SKM-1 (cell line): ENCODE results near the gene DQX1.
"Not testable (repeated sequence)": the region's sequence is repeated elsewhere in the genome, so short reads cannot be mapped to it uniquely, and the experiment has no call there.

Experiments
- DNase-seq: peaks from one replicate; lab custom pipeline; 2025; ENCODE audit not compliant: unreplicated experiment; lab: John Stamatoyannopoulos, UW

Gene DQX1

DNA sequence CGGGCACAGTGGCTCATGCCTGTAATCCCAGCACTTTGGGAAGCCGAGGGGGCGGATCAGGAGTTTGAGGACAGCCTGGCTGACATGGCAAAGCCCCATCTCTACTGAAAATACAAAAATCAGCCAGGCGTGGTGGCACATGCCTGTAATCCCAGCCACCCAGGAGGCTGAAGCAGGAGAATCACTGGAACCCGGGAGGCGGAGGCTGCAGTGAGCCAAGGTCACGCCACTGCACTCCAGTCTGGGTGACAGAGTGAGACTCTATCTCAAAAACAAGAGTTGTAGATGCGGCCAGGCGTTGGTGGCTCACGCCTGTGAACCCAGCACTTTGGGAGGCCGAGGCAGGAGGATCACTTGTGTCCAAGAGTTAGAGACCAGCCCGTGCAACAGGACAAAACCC lies 55.3 kb downstream of the DQX1 start:
- DNase-seq, result not testable (repeated sequence)
